HL-60 (cell line): Measurements from ENCODE around the gene PCGF3.

Experiments used
- CTCF ChIP-seq: IDR thresholded peaks from one replicate; pipeline ENCODE4 v1.5.1; 2011; ENCODE audit warnings: low read length, control low read depth, inconsistent platforms; ENCODE audit not compliant: insufficient read depth
- POLR2AphosphoS5 ChIP-seq: IDR thresholded peaks from 2 replicates; pipeline ENCODE4 v1.6.1; 2012; ENCODE audit warnings: low read depth
- REST ChIP-seq: IDR thresholded peaks from 2 replicates; pipeline ENCODE4 v1.6.1; 2012; ENCODE audit warnings: low read depth; ENCODE audit not compliant: insufficient replicate concordance
- SPI1 ChIP-seq: IDR thresholded peaks from 2 replicates; pipeline ENCODE4 v1.6.1; 2012; ENCODE audit warnings: low read depth, mild to moderate bottlenecking, borderline replicate concordance

- TF ChIP-seq CTCF (no peak), POLR2AphosphoS5 (no peak), SPI1 (no peak), REST (no peak)
These were observed 18.3 kb downstream of the PCGF3 start for GRCh38 chr4:723751-724530.
